Stimulated activated CD4-positive, alpha-beta T cell treated with anti-CD3 and anti-CD28 coated beads, Interleukin-15, amount 100 ng/mL, for 24 hours (primary cell): ENCODE results near the gene VPS37C.
"Not testable (repeated sequence)": the region's sequence is repeated elsewhere in the genome, so short reads cannot be mapped to it uniquely, and the experiment has no call there.

ENCODE experiments used
- DNase-seq: peaks from one replicate; pipeline ENCODE4 v3.0.0-alpha.2; 2020

The VPS37C gene

GRCh38 chr11:61115498-61116224, 45.6 kb downstream of the VPS37C start:
- DNase-seq = no peak

- DNase-seq = peak; percentile 36
Measured at GRCh38 chr11:61114913-61115312, 46.3 kb downstream of the VPS37C start.

DNA sequence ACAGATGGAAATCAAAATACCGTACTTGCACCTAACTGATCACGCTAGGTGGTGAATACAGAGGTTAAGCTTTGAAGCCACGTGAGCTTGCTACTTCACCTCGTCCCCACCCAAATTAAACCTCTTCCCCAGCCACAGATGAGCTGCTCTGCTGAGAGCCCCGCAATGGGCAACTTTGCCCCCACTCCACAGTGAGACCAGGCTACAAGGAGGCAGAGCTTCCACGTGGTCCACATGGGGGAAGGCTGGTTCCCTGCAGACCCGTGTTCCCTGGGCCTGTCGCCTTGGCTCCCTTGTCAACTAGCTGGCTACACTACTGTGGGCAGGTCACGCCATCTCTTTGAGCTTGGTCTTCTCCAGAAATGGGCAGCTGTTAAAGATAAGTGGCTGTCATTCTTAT, 48.0 kb downstream of the VPS37C start:
- DNase-seq = no peak

- DNase-seq = no peak
Measured at GRCh38 chr11:61112575-61112974, 48.7 kb downstream of the VPS37C start.

DNA sequence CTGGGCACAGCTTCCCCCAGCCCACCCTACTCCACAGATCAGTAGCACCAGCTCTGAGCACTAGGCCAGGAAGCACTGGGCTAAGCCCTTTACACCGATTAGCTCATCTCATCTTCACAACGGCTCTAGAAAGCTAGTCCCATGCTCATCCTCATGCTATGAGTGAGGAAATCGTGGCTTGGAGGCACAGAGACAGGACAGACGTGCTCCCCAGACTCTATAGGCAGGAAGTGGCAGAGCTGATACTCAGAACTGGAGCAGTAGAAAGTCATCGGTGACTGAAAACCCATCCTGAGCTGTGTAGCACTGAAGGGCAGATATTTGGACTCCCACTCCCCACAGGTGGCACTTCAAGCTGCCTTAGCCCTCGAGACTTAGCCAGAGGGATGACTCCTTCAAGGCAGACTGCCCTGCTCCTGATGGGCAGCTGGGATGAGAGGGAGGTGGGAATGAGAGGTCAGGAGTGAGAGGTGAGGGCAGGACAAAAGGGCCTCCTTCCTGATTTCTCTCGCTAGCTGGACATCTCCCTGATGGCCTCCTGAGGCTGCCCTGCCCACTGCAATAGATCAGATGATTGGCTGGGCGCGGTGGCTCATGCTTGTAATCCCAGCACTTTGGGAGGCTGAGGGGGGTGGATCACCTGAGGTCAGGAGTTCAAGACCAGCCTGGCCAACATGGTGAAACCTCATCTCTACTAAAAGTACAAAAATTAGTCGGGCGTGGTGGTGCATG, 49.3 kb downstream of the VPS37C start:
- peak; percentile 79 for DNase-seq

GRCh38 chr11:61111050-61111435, 50.2 kb downstream of the VPS37C start:
- DNase-seq = no peak

- DNase-seq = no peak
Measured at GRCh38 chr11:61110255-61111049, 50.8 kb downstream of the VPS37C start.

DNA sequence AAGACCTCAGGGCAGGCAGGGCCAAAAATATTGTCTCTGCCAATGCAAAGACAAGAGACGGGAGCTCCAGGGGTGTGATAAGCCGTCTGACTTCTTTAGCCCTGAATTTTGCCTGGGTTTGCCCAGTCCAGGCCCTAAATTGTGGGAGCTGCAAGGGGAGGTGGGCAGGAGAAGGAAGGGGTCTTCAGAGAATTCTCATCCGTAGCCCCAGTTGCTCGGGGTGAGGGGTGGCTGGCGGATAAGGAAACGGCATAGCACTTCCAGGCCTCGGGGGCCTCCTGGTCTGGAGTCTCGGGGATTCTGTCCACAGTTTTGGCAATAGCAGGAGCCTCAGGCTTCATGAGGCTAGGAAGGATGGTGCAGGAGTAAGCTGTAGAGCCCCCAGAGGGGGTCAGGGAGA, 51.6 kb downstream of the VPS37C start:
- DNase-seq = no peak

- DNase-seq = no peak
Measured at GRCh38 chr11:61108847-61109585, 52.2 kb downstream of the VPS37C start.

DNA sequence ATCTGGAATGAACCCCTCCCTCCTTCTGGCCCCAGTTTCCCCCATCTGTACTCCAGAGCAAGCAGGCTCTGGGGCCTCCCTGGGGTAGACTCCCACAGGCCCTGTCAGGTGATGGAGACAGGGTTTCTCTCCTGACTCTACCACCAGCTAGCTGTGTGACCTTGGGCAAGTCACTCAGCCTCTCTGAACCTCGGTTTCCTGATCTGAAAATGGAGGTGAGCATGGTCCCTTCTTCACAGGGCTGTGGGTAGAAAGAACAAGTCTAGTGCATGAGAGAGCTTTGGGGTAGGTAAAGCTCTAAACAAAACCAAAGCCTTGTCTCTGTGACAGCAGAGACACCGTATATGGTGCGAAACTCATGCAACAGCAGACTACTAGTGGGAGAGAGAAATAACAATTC, 53.3 kb downstream of the VPS37C start:
- peak; percentile 17 for DNase-seq

DNA sequence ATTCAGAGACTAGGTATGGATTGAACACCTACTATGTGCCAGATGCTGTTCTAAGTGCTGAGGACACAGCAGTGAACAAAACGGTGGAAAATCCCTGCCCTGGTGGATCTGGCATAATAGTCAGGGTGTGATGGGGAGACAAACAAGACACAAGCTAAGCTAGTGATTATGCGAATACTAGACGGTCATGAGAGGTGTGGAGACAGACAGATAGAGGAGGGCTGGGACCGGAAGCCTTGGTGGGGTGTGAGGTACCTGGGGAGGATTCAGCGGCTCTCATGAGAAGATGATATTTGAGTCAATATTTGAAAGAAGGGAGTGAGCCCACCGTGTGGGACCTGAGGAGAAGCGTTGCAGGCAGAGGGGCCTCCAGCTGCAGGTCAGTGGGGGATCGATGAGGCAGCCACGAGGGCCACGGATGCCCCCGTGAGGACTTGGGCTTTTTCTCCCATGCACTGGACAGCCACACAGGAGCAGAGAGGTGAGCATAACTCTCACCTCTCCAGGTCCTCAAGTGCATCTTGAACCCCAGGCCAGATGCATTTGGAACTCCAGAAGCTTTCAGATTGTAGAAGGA, 54.2 kb downstream of the VPS37C start:
- DNase-seq = peak; percentile 33

DNA sequence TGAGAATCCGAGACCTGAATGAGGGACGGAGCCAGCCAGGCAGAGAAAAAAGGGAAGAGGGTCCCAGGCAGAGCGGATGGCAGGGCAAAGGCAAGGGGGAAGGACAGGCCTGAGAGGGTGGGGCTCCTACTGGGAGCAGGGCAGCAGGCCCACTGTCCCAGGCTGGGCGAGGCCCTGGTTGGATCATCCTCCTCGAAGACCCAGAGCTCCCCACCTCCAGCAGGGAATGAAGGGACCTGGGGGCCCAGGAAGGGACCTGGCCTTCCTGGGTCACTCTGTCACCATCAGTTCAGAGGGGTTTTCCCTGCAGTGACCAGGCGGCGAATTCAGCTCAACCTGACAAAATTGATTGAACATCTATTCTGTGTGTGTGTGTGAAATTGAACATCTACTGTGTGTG, 54.9 kb downstream of the VPS37C start:
- no peak for DNase-seq

DNA sequence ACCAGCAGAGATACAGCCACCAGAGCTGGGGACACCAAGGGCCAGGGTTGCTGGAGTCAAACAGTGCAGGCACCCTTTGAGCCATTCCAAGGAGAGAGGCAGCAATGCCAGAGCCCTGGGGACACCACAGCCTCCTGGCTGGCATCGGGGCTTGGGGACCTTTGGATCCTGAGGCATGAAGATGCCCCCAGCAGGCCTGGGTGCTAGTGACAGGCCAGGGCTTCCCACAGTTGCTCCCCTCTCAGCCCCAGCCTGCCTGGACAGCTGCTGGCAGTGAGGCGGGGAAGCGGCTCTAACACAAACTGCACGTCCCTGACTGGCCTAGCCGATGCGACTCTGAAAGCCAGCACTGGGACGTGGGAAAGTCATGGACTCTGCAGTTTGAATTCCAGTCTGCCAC, 56.3 kb downstream of the VPS37C start:
- peak; percentile 31 for DNase-seq

GRCh38 chr11:61103851-61104423, 57.3 kb downstream of the VPS37C start:
- DNase-seq = peak; percentile 47

GRCh38 chr11:61102667-61103571, 58.3 kb downstream of the VPS37C start:
- DNase-seq = peak; percentile 49

- DNase-seq = no peak
Measured at GRCh38 chr11:61098778-61099177, 62.4 kb downstream of the VPS37C start.

DNA sequence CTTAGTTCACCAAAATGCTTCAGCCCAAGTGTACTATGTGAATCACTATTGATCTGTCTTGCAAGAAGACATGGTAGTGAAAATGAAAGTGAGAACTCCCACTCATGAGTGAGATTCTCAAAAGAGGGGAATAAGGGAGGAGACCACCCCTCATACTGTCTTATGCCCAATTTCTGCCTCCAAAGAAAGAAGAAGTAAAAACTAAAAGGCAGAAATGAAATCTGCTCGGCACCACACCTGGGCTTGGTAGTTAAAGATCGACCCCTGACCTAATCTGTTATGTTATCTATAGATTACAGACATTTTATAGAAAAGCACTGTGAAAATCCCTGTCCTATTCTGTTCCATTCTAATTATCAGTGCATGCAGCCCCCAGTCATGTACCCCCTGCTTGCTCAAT, 63.0 kb downstream of the VPS37C start:
- DNase-seq = not testable (repeated sequence)

DNA sequence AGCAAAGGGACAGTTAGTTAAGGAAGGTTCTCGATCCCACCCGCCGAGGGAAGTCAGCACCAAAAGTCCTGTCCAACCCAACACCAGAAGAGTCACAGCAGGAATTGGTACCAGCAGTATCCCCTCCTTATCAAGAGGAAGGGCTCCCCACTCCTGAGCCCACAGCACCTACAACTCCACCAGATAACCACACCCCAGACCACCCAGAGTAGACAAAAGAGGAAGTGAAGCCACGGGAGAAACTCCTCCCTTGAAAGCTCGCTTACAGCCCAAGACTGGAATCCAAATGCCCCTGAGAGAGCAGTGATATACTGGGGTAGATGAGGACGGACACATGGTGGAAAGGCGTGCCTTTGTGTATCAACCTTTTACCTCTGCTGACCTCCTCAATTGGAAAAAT, 66.2 kb downstream of the VPS37C start:
- no peak for DNase-seq

GRCh38 chr11:61094167-61094566, 67.1 kb downstream of the VPS37C start:
- DNase-seq = not testable (repeated sequence)

DNA sequence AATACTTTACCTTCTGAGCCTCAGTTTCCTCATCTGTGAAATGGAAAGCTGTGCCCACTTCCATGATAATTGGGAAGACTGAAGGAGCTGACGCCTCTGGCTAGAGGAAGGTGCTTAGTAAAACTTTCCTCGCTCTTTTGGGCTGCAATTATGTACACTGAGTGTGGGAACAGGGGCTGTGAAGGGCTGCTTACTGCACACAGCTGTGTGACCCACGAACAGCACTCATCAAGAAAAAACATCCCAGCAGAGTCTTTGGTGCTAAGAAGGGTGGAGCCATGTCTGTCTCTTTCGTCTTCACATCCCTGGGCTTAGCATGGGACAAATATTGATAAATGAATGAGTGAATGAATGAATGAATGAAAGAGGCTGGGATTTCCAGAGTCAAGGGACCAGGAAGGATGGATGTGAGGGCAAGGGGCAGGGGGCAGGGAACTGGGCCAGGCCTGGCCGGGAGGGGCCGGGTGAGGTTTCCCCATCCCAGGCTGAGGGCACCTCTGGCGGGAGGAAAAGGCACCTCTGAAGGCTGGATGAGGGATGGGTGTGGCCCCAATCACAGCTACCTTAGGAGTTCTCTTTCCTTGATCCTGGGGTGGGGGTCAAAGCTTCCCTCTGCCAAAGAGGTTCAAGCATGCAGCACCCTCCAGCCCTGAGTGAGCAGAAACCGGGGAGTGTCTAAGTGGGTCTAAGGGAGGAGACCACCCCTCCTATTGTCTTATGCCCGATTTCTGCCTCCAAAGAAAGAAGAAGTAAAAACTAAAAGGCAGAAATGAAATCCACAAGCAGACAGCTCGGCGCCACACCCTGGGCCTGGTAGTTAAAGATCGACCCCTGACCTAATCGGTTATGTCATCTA, 68.1 kb downstream of the VPS37C start:
- no peak for DNase-seq
